HepG2 (cell line): ENCODE data around the gene RASGRP1. TPM values are rescaled to one million over a fixed set of nuclear protein-coding genes. Genes with fewer than 3 reads are reported as not detected.

Experiments
- ATAC-seq: fragments of 200-7000 bp; cut with Tn5 transposase; 3 replicates; pipeline ENCODE4 v1.9.1; 2020; ENCODE audit warnings: mild to moderate bottlenecking, moderate library complexity
- BruUV-seq: library from RNA; stranded (reverse); fragments of 400-500 nt; replicated peaks from 2 replicates; lab custom pipeline; 2021; lab: Mats Ljungman, UMichigan
- CTCF ChIA-PET: fragments of 300-600 bp; formaldehyde crosslinking; extraction: SDS; loops from one replicate; lab custom pipeline; 2021; ENCODE audit warnings: low total read pairs, inconsistent platforms, low intra/inter-chr PET ratio; lab: Yijun Ruan, JAX
- POLR2A ChIA-PET: fragments of 350-600 bp; sonication (Branson Sonifier 250); formaldehyde crosslinking; loops from one replicate; lab custom pipeline; 2020; ENCODE audit warnings: antibody characterized with exemption, inconsistent platforms; lab: Yijun Ruan, JAX
- DNase-seq: peaks from one replicate; pipeline ENCODE4 v3.0.0-alpha.2; 2015; ENCODE audit warnings: low spot score
- FAIRE-seq: peaks from 3 replicates; lab custom pipeline; 2011; peaks lifted over from hg19 to GRCh38; lab: Jason Lieb, UNC
- H2AFZ ChIP-seq: one replicate; pipeline ENCODE4 v1.6.1; 2011; ENCODE audit warnings: low read length, inconsistent platforms
- H3K27ac ChIP-seq: fragments of 300-600 bp; 3 replicates; pipeline ENCODE4 v1.8.0; 2011; ENCODE audit warnings: mixed run types, mild to moderate bottlenecking, mixed read lengths, low read length, inconsistent platforms; ENCODE audit not compliant: insufficient read depth; ENCODE audit errors: extremely low read length
- H3K27me3 ChIP-seq, 2 experiments: fragments of 200-600 bp in 1 of 2; 2 replicates in 1 of 2; 3 replicates in 1 of 2; pipeline versions ENCODE4 v1.6.0 to v1.8.0; 2011; ENCODE audit warnings: low read length in 2 of 2, mild to moderate bottlenecking in 2 of 2, moderate library complexity in 2 of 2, inconsistent platforms in 1 of 2; ENCODE audit not compliant: insufficient read depth in 2 of 2, control insufficient read depth in 1 of 2
- H3K36me3 ChIP-seq, 2 experiments: fragments of 200-600 bp in 1 of 2; replicated peaks in 1 of 2; 2 replicates in 1 of 2; 3 replicates in 1 of 2; pipeline versions ENCODE4 v1.5.1 to v1.8.0; 2011; ENCODE audit warnings: low read length in 2 of 2, inconsistent platforms in 1 of 2; ENCODE audit not compliant: insufficient read depth in 2 of 2, control insufficient read depth in 1 of 2
- H3K4me1 ChIP-seq: 2 replicates; pipeline ENCODE4 v1.5.1; 2012; ENCODE audit warnings: low read length, inconsistent platforms; ENCODE audit not compliant: insufficient read depth
- H3K4me2 ChIP-seq: 2 replicates; pipeline ENCODE4 v1.6.0; 2011; ENCODE audit warnings: low read depth, low read length, inconsistent platforms
- H3K4me3 ChIP-seq, 3 experiments: fragments of 200-600 bp in 1 of 3; sonication (generic), shearing (Covaris generic) in 1 of 3; replicated peaks in 1 of 3; 2 replicates each; pipeline ENCODE4 v1.5.1; 2011 to 2016; ENCODE audit warnings: low read length in 3 of 3, inconsistent platforms in 2 of 3, low read depth in 2 of 3, mild to moderate bottlenecking in 2 of 3, control low read depth in 1 of 3, mixed read lengths in 1 of 3; ENCODE audit not compliant: insufficient read depth in 1 of 3
- H3K79me2 ChIP-seq: one replicate; pipeline ENCODE4 v1.6.1; 2011; ENCODE audit warnings: low read length, inconsistent platforms; ENCODE audit not compliant: insufficient read depth
- H3K9ac ChIP-seq: 2 replicates; pipeline ENCODE4 v1.6.0; 2011; ENCODE audit warnings: mild to moderate bottlenecking, low read depth, low read length, inconsistent platforms; ENCODE audit not compliant: insufficient read depth
- H3K9me3 ChIP-seq: 2 replicates; pipeline ENCODE4 v1.5.1; 2012; ENCODE audit warnings: mild to moderate bottlenecking, low read length
- H4K20me1 ChIP-seq: 2 replicates; pipeline ENCODE4 v1.6.0; 2011; ENCODE audit warnings: inconsistent platforms, mild to moderate bottlenecking, low read length, moderate library complexity; ENCODE audit not compliant: insufficient read depth
- DMTF1 ChIP-seq: sonication (generic); formaldehyde crosslinking; IDR thresholded peaks from 2 replicates; pipeline ENCODE4 v1.4.0; 2020; ENCODE audit warnings: mild to moderate bottlenecking, missing genetic modification reagents
- FOXO4 ChIP-seq: sonication (generic); formaldehyde crosslinking; conservative IDR thresholded peaks from 2 replicates; pipeline ENCODE4 v1.8.1; 2023; ENCODE audit warnings: missing genetic modification reagents
- KMT2B ChIP-seq: IDR thresholded peaks from 2 replicates; pipeline ENCODE4 v1.6.1; 2016; ENCODE audit warnings: missing genetic modification reagents, missing compliant biosample characterization
- PATZ1 ChIP-seq: sonication (generic); formaldehyde crosslinking; IDR thresholded peaks from 2 replicates; pipeline ENCODE4 v1.4.0; 2020; ENCODE audit warnings: missing genetic modification reagents
- RARG ChIP-seq: sonication (generic); formaldehyde crosslinking; IDR thresholded peaks from 2 replicates; pipeline ENCODE4 v1.4.0; 2020; ENCODE audit warnings: low read depth, mild to moderate bottlenecking, missing genetic modification reagents
- SAP130 ChIP-seq: IDR thresholded peaks from 2 replicates; pipeline ENCODE4 v1.6.1; 2016; ENCODE audit warnings: low read depth
- SMAD9 ChIP-seq: sonication (generic); formaldehyde crosslinking; IDR thresholded peaks from 2 replicates; pipeline ENCODE4 v1.5.1; 2020; ENCODE audit warnings: mild to moderate bottlenecking, missing genetic modification reagents
- ZBTB20 ChIP-seq: sonication (generic); formaldehyde crosslinking; IDR thresholded peaks from 2 replicates; pipeline ENCODE4 v1.8.1; 2023; ENCODE audit warnings: missing genetic modification reagents, low read depth, mild to moderate bottlenecking, borderline replicate concordance
- ZNF335 ChIP-seq: sonication (generic); formaldehyde crosslinking; IDR thresholded peaks from 2 replicates; pipeline ENCODE4 v1.4.0; 2020; ENCODE audit warnings: missing genetic modification reagents
- ZNF354B ChIP-seq: sonication (generic); formaldehyde crosslinking; IDR thresholded peaks from 2 replicates; pipeline ENCODE4 v1.8.0; 2022; ENCODE audit warnings: mild to moderate bottlenecking, missing genetic modification reagents
- ZNF550 ChIP-seq: sonication (generic); formaldehyde crosslinking; IDR thresholded peaks from 2 replicates; pipeline ENCODE4 v1.4.0; 2020; ENCODE audit warnings: mild to moderate bottlenecking, missing genetic modification reagents, borderline replicate concordance
- WGBS: methylation state at CpG from one replicate; pipeline ENCODE4 v1.1.6; 2017; ENCODE audit warnings: low lambda C conversion rate; 5-methylcytosine and 5-hydroxymethylcytosine counted together
- in situ Hi-C: cut with HindIII; loops from 2 replicates; pipeline ENCODE4 v1.10.0; 2017; ENCODE audit warnings: low pct_unique_long_range_greater_than_20kb; ENCODE audit not compliant: extremely low pct_ligation_motif_present
- intact Hi-C: fragments of 100-400 bp; cut with micrococcal nuclease; formaldehyde crosslinking; loops from one replicate; pipeline ENCODE4 v1.10.0; 2022; ENCODE audit not compliant: unreplicated experiment
- polyA plus RNA-seq, 8 experiments: library from polyadenylated mRNA; depleted of rRNA in 3 of 8; stranded (reverse) in 7 of 8; unstranded in 1 of 8; fragments of >200 nt; fragmentation: Illumina TruSeq in 4 of 8; extraction: Trizol in 4 of 8; gene quantifications; 2 replicates each; pipeline versions ENCODE4 v1.2.1 to v1.2.3, GENCODE V29; 2011 to 2016; ENCODE audit warnings: low read depth in 4 of 8, missing spikeins in 1 of 8, mixed read lengths in 1 of 8; ENCODE audit not compliant: insufficient read depth in 1 of 8
- total RNA-seq, 5 experiments: library from RNA; depleted of rRNA; stranded (reverse); fragments of >200 nt; fragmentation: Illumina TruSeq; extraction: Trizol; gene quantifications; 2 replicates each; pipeline ENCODE4 v1.2.3, GENCODE V29; 2016; ENCODE audit warnings: low read depth in 1 of 5

Gene RASGRP1
- total and polyA plus RNA-seq, 2 of the 13 experiments (the other 11 are each of a cell fraction or from before 2014, with no cell fraction given): 0.07 TPM; not detected in 1

GRCh38 chr15:38553071-38553470 is 11.5 kb downstream of the RASGRP1 start:
- WGBS: 2% methylated on average over 4 of the region's 4 CpGs
- CTCF ChIA-PET: no interaction called here
- no peak overlapping the region for H3K4me2 ChIP-seq
- ATAC-seq (no peak), FAIRE-seq (no peak), DNase-seq (no peak)
- no peak overlapping the region for H3K4me3 ChIP-seq
- intact Hi-C loops: no loop called here
- TF ChIP-seq ZNF354B (no peak), SAP130 (CRISPR knock-in tag) (no peak), FOXO4 (CRISPR knock-in tag) (no peak), RARG (CRISPR knock-in tag) (no peak), PATZ1 (no peak), ZNF550 (CRISPR knock-in tag) (no peak), DMTF1 (CRISPR knock-in tag) (no peak), ZBTB20 (CRISPR knock-in tag) (no peak), KMT2B (no peak), SMAD9 (no peak), ZNF335 (CRISPR knock-in tag) (no peak)
- in situ Hi-C loops: no loop called here
- H3K36me3 ChIP-seq: no peaks in the 10 kb centered on the region
- H3K27me3 ChIP-seq: peaks cover 0 to 7% of the 10 kb centered on the region in 2 experiments; a peak in 1 of 5 replicates
- H3K4me1 ChIP-seq: no peaks in the 10 kb centered on the region
- no peak overlapping the region for H3K9ac ChIP-seq
- H3K9me3 ChIP-seq: no peaks in the 10 kb centered on the region
- no peaks in the 10 kb centered on the region for H4K20me1 ChIP-seq
- H3K79me2 ChIP-seq: no peaks in the 10 kb centered on the region
- H3K27ac ChIP-seq: no peak overlapping the region
- no TSS peak for BruUV-seq
- POLR2A ChIA-PET: no interaction called here
- H2AFZ ChIP-seq: no peak overlapping the region
